Fibroblast of lung (primary cell): ENCODE measurements around the gene HEXIM1.

Experiments
- CTCF ChIP-seq, 2 donors: IDR thresholded peaks in 1 of 2; conservative IDR thresholded peaks in 1 of 2; 1 replicate in 1 of 2; 2 replicates in 1 of 2; pipeline ENCODE4 v1.5.1; 2011 to 2012; ENCODE audit warnings: low read length in 2 of 2, control low read depth in 1 of 2, inconsistent platforms in 1 of 2, low read depth in 1 of 2, mild to moderate bottlenecking in 1 of 2
- EZH2 ChIP-seq: IDR thresholded peaks from 2 replicates; pipeline ENCODE4 v1.5.1; 2012; ENCODE audit warnings: low read length, control low read depth, mild to moderate bottlenecking; ENCODE audit errors: missing control alignments

GRCh38 chr17:45123076-45123770, 25.1 kb upstream of the HEXIM1 start:
- TF ChIP-seq CTCF (conservative IDR thresholded peaks at IDR 0.05 in 1 of 2, IDR thresholded peaks at IDR 0.05 in 1 of 2; ENCODE audit: low read depth in 1 of 2, low read length in 2 of 2), result no peak
- no peak for TF ChIP-seq EZH2
